GM12878 (cell line): Measurements from ENCODE around the gene REEP5. TPM values are rescaled to one million over a fixed set of nuclear protein-coding genes. Genes with fewer than 3 reads are reported as not detected.

Source experiments
- CBX5 ChIP-seq: sonication (generic); IDR thresholded peaks from 2 replicates; pipeline ENCODE4 v1.6.1; 2016; ENCODE audit warnings: low read depth, moderate library complexity, mild to moderate bottlenecking, inconsistent platforms
- CHD1 ChIP-seq: IDR thresholded peaks from 2 replicates; pipeline ENCODE4 v1.6.1; 2012; ENCODE audit warnings: low read depth, low read length, improper control_type of control experiment
- CHD4 ChIP-seq: fragments of 200-600 bp; sonication (generic); IDR thresholded peaks from 2 replicates; pipeline ENCODE4 v1.6.1; 2016; ENCODE audit warnings: mild to moderate bottlenecking
- ELK1 ChIP-seq: IDR thresholded peaks from 2 replicates; pipeline ENCODE4 v1.6.1; 2012; ENCODE audit warnings: low read depth, low read length, improper control_type of control experiment
- HDAC6 ChIP-seq: fragments of 200-600 bp; sonication (generic); IDR thresholded peaks from one replicate; pipeline ENCODE4 v1.8.0; 2017; ENCODE audit warnings: antibody characterized with exemption; ENCODE audit not compliant: unreplicated experiment
- LARP7 ChIP-seq: fragments of 450-650 bp; IDR thresholded peaks from 2 replicates; pipeline ENCODE4 v1.6.1; 2017; ENCODE audit warnings: mild to moderate bottlenecking
- MEF2B ChIP-seq: fragments of 450-650 bp; IDR thresholded peaks from 2 replicates; pipeline ENCODE4 v1.6.1; 2018; ENCODE audit warnings: mild to moderate bottlenecking, moderate library complexity; ENCODE audit not compliant: partially characterized antibody, poor library complexity, severe bottlenecking
- MTA3 ChIP-seq: IDR thresholded peaks from 2 replicates; pipeline ENCODE4 v1.6.1; 2012; ENCODE audit warnings: low read length, inconsistent platforms, borderline replicate concordance
- NFXL1 ChIP-seq: fragments of 450-650 bp; IDR thresholded peaks from 2 replicates; pipeline ENCODE4 v1.6.1; 2017; ENCODE audit warnings: antibody characterized with exemption, mild to moderate bottlenecking, borderline replicate concordance
- NRF1 ChIP-seq: conservative IDR thresholded peaks from 2 replicates; pipeline ENCODE4 v1.6.1; 2011; ENCODE audit warnings: mild to moderate bottlenecking, low read depth, low read length, improper control_type of control experiment
- PKNOX1 ChIP-seq: fragments of 450-650 bp; IDR thresholded peaks from 2 replicates; pipeline ENCODE4 v1.6.1; 2016; ENCODE audit warnings: mild to moderate bottlenecking
- RAD51 ChIP-seq: fragments of 450-650 bp; IDR thresholded peaks from 2 replicates; pipeline ENCODE4 v1.6.1; 2016; ENCODE audit warnings: moderate library complexity, mild to moderate bottlenecking, inconsistent platforms
- SRF ChIP-seq, 2 experiments: IDR thresholded peaks; 2 replicates each; pipeline ENCODE4 v1.6.1; 2011; ENCODE audit warnings: low read depth in 2 of 2, low read length in 2 of 2, mild to moderate bottlenecking in 1 of 2, moderate library complexity in 1 of 2
- STAT1 ChIP-seq: fragments of 450-650 bp; conservative IDR thresholded peaks from 2 replicates; pipeline ENCODE4 v1.6.1; 2014; ENCODE audit warnings: antibody characterized with exemption, mild to moderate bottlenecking
- STAT3 ChIP-seq: IDR thresholded peaks from 2 replicates; pipeline ENCODE4 v1.6.1; 2011; ENCODE audit warnings: low read depth, low read length, improper control_type of control experiment
- TAF1 ChIP-seq: IDR thresholded peaks from 2 replicates; pipeline ENCODE4 v1.6.1; 2011; ENCODE audit warnings: mild to moderate bottlenecking, low read depth, low read length, borderline replicate concordance
- YY1 ChIP-seq: IDR thresholded peaks from 2 replicates; pipeline ENCODE4 v1.6.1; 2011; ENCODE audit warnings: low read depth, mild to moderate bottlenecking, low read length
- ZBED1 ChIP-seq: IDR thresholded peaks from 2 replicates; pipeline ENCODE4 v1.6.1; 2016; ENCODE audit warnings: borderline replicate concordance
- polyA plus RNA-seq, 11 experiments: library from polyadenylated mRNA; depleted of rRNA in 4 of 11; unstranded in 6 of 11; stranded (reverse) in 5 of 11; fragments of >200 nt; fragmentation: Nextera tagmentation in 4 of 11; fragmentation: Illumina TruSeq in 1 of 11; extraction: Ambion mirVana in 4 of 11; extraction: Trizol in 1 of 11; gene quantifications; 1 replicate in 1 of 11; 2 replicates in 10 of 11; pipeline versions ENCODE4 v1.2.1 to v1.2.3, GENCODE V29; 2011 to 2016; ENCODE audit warnings: inconsistent platforms in 2 of 11, missing spikeins in 2 of 11, low read depth in 1 of 11
- total RNA-seq, 4 experiments: library from RNA; depleted of rRNA in 3 of 4; stranded (reverse); fragments of >200 nt in 3 of 4; fragmentation: Illumina TruSeq in 1 of 4; extraction: Trizol in 1 of 4; gene quantifications; 2 replicates each; pipeline versions ENCODE4 v1.2.1 to v1.2.3, GENCODE V29; 2013 to 2021
- TF ChIP-seq, protein P1 (sequence below): fragments of 450-650 bp; IDR thresholded peaks from 2 replicates; pipeline ENCODE4 v1.6.1; 2017; ENCODE audit warnings: mild to moderate bottlenecking, low read depth, inconsistent platforms; ENCODE audit not compliant: poor library complexity, severe bottlenecking
- TF ChIP-seq, protein P2 (sequence below): fragments of 450-650 bp; formaldehyde crosslinking; IDR thresholded peaks from 2 replicates; pipeline ENCODE4 v1.5.0; 2022; ENCODE audit warnings: mild to moderate bottlenecking, missing genetic modification characterization
- TF ChIP-seq, protein P3 (sequence below): IDR thresholded peaks from 2 replicates; pipeline ENCODE4 v1.6.1; 2011; ENCODE audit warnings: borderline replicate concordance, low read depth, mild to moderate bottlenecking, moderate library complexity, low read length; ENCODE audit not compliant: insufficient read depth, poor library complexity, severe bottlenecking

Gene REEP5
- total and polyA plus RNA-seq, 10 of the 15 experiments (the other 5 are each of a cell fraction or from before 2014, with no cell fraction given) = 30.5 to 211 (median 113) TPM

DNA sequence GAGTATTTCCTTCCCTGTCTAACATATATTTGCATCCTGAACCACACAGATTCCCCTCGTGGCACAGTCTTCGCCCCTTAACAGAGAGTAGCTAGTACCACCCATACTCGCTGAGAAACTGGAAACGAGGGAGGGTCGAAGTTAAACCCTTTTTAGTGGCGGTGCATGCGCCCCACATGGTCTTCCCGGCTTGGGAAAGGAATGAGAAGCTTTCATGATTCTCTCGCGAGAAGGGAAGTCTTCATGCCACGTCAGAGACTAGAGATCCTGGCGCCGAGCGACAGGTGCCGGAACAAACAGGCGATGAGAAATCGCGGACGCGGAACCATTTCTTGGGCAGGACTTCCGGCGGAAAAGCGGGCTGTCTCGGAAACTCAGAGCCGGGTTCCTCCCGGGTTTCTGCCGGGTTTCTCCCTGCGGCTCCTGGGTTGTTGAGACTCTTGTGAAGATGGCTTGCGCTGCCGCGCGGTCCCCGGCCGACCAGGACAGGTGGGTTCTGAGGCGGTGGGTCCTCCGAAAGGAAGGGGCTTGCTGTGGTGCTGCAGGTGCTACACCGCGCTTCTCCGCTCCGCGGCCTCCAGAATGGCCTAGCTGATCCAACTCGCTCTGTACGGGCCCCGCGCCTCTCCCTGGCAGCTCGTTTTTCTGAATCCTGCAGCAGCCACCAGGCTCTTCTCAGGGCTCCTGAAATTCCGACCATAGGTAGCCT is 60.9 kb downstream of the REEP5 start, which contains the start of gene SRP19 (continued):
- TF ChIP-seq, protein P1, sequence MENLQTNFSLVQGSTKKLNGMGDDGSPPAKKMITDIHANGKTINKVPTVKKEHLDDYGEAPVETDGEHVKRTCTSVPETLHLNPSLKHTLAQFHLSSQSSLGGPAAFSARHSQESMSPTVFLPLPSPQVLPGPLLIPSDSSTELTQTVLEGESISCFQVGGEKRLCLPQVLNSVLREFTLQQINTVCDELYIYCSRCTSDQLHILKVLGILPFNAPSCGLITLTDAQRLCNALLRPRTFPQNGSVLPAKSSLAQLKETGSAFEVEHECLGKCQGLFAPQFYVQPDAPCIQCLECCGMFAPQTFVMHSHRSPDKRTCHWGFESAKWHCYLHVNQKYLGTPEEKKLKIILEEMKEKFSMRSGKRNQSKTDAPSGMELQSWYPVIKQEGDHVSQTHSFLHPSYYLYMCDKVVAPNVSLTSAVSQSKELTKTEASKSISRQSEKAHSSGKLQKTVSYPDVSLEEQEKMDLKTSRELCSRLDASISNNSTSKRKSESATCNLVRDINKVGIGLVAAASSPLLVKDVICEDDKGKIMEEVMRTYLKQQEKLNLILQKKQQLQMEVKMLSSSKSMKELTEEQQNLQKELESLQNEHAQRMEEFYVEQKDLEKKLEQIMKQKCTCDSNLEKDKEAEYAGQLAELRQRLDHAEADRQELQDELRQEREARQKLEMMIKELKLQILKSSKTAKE = no peak
- TF ChIP-seq ELK1 (peak; percentile 81), CHD1 (no peak), RAD51 (0 out of 2 replicates have a peak, but pooled peaks have one; percentile 35), ZBED1 (no peak), MTA3 (no peak), NFXL1 (no peak), YY1 (peak; percentile 84), TAF1 (peak; percentile 89), NRF1 (no peak), PKNOX1 (peak; percentile 99), LARP7 (peak; percentile 39; the same call in 1 of the 2 replicates), MEF2B (peak; percentile 34), HDAC6 (no peak), SRF (IDR thresholded peaks at IDR 0.05; ENCODE audit: low read depth in 2 of 2, low read length in 2 of 2) (peak; percentile 68 to 72; a peak in 2 of 4 replicates), CBX5 (0 out of 2 replicates have a peak, but pooled peaks have one; percentile 74), STAT1 (no peak), CHD4 (no peak), STAT3 (no peak)
- TF ChIP-seq, protein P2, sequence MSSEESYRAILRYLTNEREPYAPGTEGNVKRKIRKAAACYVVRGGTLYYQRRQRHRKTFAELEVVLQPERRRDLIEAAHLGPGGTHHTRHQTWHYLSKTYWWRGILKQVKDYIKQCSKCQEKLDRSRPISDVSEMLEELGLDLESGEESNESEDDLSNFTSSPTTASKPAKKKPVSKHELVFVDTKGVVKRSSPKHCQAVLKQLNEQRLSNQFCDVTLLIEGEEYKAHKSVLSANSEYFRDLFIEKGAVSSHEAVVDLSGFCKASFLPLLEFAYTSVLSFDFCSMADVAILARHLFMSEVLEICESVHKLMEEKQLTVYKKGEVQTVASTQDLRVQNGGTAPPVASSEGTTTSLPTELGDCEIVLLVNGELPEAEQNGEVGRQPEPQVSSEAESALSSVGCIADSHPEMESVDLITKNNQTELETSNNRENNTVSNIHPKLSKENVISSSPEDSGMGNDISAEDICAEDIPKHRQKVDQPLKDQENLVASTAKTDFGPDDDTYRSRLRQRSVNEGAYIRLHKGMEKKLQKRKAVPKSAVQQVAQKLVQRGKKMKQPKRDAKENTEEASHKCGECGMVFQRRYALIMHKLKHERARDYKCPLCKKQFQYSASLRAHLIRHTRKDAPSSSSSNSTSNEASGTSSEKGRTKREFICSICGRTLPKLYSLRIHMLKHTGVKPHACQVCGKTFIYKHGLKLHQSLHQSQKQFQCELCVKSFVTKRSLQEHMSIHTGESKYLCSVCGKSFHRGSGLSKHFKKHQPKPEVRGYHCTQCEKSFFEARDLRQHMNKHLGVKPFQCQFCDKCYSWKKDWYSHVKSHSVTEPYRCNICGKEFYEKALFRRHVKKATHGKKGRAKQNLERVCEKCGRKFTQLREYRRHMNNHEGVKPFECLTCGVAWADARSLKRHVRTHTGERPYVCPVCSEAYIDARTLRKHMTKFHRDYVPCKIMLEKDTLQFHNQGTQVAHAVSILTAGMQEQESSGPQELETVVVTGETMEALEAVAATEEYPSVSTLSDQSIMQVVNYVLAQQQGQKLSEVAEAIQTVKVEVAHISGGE (CRISPR knock-in tag) = peak; percentile 84
- TF ChIP-seq, protein P3, sequence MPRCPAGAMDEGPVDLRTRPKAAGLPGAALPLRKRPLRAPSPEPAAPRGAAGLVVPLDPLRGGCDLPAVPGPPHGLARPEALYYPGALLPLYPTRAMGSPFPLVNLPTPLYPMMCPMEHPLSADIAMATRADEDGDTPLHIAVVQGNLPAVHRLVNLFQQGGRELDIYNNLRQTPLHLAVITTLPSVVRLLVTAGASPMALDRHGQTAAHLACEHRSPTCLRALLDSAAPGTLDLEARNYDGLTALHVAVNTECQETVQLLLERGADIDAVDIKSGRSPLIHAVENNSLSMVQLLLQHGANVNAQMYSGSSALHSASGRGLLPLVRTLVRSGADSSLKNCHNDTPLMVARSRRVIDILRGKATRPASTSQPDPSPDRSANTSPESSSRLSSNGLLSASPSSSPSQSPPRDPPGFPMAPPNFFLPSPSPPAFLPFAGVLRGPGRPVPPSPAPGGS = no peak
